ENCODE results near the gene FZD4. TPM values are rescaled to one million over a fixed set of nuclear protein-coding genes. Genes with fewer than 3 reads are reported as not detected.
"Not testable (repeated sequence)": the region's sequence is repeated elsewhere in the genome, so short reads cannot be mapped to it uniquely, and the experiment has no call there.

FZD4 gene
- total RNA-seq, 1 experiment from 2014 or later, result 6.1 TPM

DNA sequence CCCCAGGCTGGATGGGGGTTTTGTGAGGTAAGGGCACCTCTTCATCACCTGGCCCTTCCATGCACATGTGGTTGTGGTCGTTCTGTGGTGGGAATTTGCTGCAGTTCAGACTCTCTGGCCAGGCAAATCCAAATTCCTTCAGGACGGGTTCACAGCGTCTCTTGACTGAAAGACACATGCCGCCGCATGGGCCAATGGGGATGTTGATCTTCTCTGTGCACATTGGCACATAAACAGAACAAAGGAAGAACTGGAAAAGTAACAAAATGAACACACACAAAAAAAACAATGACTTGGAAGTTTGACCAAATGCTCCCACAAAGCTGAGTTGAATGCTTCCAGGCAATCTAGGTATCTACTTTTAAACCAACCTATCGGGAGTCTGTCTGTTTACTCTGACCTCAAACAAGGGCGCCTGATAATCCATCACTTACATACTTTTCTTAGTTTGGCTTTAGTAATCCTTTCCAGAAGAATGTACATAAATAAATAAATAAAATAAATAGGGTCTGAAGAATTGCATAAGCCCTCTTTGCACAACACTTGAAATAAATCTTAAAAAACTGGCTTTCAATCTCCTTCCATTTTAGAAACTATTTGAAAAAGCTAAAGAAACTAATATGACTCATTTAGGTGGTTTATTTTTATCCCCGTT, 2.8 kb downstream of the FZD4 start:
- no peaks in the 10 kb centered on the region for H3K27me3 ChIP-seq
- no peaks in the 10 kb centered on the region for H3K36me3 ChIP-seq
- H3K9me3 ChIP-seq (replicated peaks), result no peaks in the 10 kb centered on the region
- H3K4me3 ChIP-seq, result no peak overlapping the region
- H3K4me1 ChIP-seq, result peaks cover 6% of the 10 kb centered on the region
- no peak for DNase-seq
- H3K27ac ChIP-seq, result no peak overlapping the region

DNA sequence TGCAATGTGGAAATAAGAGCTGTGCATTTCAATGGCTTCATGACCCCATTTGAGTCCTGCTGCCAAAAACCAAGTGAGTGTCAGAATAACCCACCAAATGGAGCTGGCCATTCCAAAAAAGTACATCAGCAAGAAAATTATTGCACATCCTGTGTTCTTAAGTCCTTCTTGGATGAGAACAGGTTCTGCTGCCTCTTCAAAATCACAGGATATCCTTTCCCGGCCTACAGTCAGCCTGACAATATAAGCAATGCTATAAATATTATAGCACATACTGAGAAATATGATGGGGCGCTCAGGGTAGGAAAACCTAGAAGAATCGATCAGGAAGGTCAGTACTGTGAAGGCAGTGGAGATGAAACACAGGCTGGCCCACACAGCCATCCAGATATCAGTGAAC, 3.5 kb downstream of the FZD4 start:
- Histone ChIP-seq H3K27ac (no peak overlapping the region), H3K4me1 (peaks cover 6% of the 10 kb centered on the region), H3K9me3 (replicated peaks) (no peaks in the 10 kb centered on the region), H3K4me3 (no peak overlapping the region), H3K36me3 (no peaks in the 10 kb centered on the region), H3K27me3 (no peaks in the 10 kb centered on the region)
- no peak for DNase-seq

DNA sequence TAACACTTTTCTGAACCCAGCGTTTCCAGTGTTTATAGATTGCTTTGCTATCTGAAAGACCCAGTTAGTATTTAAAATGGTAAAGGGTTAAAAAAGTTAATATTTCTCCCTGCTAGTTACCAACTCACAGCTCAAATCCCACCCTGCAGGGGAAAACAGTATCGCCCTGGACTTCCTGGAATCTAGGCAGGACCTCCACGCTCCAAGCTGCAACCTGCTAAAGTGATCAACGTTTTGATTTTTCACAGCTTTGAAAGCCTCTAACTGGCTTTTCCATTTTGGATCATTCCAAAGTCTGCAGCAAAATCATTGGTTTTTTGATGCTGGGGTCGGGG, 4.6 kb downstream of the FZD4 start:
- Histone ChIP-seq H3K4me3 (no peak overlapping the region), H3K4me1 (peaks cover 6% of the 10 kb centered on the region), H3K27ac (no peak overlapping the region), H3K9me3 (replicated peaks) (no peaks in the 10 kb centered on the region), H3K27me3 (no peaks in the 10 kb centered on the region), H3K36me3 (no peaks in the 10 kb centered on the region)
- DNase-seq, result no peak

DNA sequence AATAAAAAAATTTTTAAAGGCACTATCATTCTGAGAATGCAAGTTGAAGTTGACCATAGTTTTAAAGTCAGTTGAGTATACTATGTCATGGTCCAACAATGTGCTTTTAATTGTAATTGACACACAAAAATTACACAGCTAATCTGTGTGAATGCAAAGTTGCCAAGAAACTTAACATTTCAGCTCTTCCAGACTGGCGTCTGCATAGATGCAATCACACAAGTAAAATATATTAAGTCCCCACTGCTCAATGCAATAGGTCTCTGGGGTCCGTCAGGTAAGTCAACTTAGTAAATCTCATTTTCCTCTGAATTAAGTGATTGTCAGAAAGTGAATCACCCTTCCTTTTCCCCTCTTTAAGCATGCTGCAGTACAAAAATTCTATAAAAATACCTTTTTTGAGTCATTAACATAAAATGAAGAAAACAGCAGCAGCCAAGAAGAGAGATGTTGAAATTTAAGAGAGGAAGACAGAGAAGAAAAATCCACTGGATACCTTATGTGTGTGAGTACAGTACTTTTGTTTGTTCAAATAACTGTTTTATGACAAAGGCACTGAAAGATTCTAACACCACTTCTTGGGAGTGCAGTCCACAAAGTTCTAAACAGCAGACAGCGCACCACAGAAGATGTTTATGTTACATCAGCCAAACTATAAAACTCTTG, 5.1 kb downstream of the FZD4 start:
- no peak overlapping the region for H3K4me3 ChIP-seq
- H3K36me3 ChIP-seq, result no peaks in the 10 kb centered on the region
- H3K4me1 ChIP-seq, result peaks cover 6% of the 10 kb centered on the region
- no peak overlapping the region for H3K27ac ChIP-seq
- H3K27me3 ChIP-seq, result no peaks in the 10 kb centered on the region
- DNase-seq, result no peak
- no peaks in the 10 kb centered on the region for H3K9me3 ChIP-seq (replicated peaks)

DNA sequence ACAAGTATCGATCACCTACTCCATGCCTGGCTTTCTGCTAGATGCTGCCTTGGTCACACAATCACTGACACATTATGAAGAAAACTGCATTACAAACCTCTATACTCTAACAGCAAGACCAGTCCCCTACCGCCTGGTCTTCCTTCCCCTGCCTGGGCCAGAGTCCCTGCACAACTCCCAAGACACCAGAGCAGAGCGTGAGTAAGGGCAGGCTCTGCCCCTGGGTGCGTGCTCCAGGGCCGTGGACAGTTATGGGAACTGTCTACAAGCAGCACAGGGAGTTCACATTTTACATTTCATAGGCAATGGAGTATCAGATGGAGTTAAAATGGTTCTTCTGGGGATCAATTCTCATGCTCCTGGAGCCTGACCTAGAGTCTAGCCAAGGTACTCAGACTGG, 6.5 kb downstream of the FZD4 start:
- DNase-seq, result no peak
- H3K27ac ChIP-seq, result no peak overlapping the region
- no peaks in the 10 kb centered on the region for H3K36me3 ChIP-seq
- no peaks in the 10 kb centered on the region for H3K9me3 ChIP-seq (replicated peaks)
- H3K27me3 ChIP-seq, result no peaks in the 10 kb centered on the region
- H3K4me3 ChIP-seq, result no peak overlapping the region
- H3K4me1 ChIP-seq, result peaks cover 6% of the 10 kb centered on the region

DNA sequence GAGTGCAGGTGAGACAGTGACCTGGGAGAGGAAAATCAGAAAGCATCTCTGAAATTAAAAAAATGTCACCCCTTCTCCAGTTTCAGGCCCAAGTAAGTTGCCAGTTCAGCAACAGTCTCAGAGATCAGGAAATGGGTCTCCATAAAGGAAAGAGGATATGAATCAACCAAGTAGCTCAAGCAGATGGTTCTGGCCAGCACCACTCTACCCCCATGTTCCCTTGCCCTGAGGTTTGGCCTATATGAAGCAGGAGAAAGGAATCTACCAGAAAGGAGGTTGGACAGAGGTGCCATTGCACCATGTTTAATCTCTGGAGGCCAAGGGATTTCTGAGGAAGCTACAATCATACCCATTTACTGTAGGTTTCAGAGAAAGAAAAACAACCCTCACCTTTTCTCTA, 7.7 kb downstream of the FZD4 start:
- H3K36me3 ChIP-seq, result no peaks in the 10 kb centered on the region
- no peak for DNase-seq
- no peaks in the 10 kb centered on the region; the same call in 1 of the 2 replicates for H3K4me1 ChIP-seq
- H3K27me3 ChIP-seq, result no peaks in the 10 kb centered on the region
- no peak overlapping the region for H3K4me3 ChIP-seq
- H3K27ac ChIP-seq, result no peak overlapping the region
- no peaks in the 10 kb centered on the region for H3K9me3 ChIP-seq (replicated peaks)

DNA sequence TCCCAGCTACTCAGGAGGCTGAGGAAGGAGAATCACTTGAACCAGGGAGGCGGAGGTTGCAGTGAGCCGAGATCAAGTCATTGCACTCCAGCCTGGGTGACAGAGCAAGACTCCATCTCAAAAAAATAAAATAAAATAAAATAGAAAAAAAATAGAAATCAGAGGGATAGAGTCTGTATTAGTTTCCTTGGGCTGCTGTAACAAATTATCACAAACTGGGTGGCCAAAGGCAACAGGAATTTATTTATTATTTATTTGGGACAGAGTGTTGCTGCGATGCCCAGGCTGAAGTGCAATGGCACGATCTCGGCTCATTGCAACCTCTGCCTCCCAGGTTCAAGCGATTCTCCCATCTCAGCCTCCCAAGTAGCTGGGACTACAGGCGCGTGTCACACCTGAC, 11.7 kb downstream of the FZD4 start:
- not testable (repeated sequence) for H3K27ac ChIP-seq; DNase-seq; H3K4me3 ChIP-seq; H3K9me3 ChIP-seq (replicated peaks); H3K36me3 ChIP-seq; H3K4me1 ChIP-seq; H3K27me3 ChIP-seq

DNA sequence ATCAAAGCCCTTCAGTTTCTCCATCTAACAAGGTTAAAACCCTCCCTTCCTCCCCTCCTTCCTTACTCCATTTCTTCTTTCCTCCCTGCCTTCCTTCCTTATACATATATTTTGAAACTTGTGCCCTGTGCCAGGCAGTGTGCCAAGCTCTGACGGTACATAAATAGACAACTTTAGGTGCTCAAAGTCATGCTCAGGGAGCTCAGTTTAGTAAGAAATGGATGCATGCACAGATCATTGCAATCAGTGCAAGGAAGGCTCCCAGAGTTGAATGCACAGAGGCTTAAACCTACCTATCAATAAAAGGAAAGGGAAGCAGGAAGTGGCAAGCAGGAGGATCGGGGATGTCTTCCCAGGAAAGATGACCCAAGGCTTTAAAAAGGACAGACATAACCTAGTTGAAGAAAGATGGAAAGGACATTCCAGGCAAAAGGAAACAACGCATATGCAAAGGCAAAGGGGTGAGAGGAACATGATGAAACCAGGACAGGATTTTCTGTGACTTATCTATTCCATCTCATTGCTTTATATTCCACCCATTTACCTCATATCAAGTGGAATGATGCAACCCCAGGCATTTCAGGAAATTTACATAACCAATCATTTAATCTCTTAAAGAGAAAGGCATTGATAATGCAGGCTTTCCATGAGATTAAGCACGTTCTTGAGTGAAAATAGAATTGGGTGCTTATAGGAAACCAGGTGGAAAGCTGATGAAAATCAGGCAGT, 13.2 kb downstream of the FZD4 start:
- no peak overlapping the region for H3K27ac ChIP-seq
- H3K27me3 ChIP-seq, result no peaks in the 10 kb centered on the region
- H3K4me1 ChIP-seq, result peaks cover 3% of the 10 kb centered on the region
- DNase-seq, result no peak
- no peak overlapping the region for H3K4me3 ChIP-seq
- no peaks in the 10 kb centered on the region for H3K36me3 ChIP-seq
- no peaks in the 10 kb centered on the region for H3K9me3 ChIP-seq (replicated peaks)

DNA sequence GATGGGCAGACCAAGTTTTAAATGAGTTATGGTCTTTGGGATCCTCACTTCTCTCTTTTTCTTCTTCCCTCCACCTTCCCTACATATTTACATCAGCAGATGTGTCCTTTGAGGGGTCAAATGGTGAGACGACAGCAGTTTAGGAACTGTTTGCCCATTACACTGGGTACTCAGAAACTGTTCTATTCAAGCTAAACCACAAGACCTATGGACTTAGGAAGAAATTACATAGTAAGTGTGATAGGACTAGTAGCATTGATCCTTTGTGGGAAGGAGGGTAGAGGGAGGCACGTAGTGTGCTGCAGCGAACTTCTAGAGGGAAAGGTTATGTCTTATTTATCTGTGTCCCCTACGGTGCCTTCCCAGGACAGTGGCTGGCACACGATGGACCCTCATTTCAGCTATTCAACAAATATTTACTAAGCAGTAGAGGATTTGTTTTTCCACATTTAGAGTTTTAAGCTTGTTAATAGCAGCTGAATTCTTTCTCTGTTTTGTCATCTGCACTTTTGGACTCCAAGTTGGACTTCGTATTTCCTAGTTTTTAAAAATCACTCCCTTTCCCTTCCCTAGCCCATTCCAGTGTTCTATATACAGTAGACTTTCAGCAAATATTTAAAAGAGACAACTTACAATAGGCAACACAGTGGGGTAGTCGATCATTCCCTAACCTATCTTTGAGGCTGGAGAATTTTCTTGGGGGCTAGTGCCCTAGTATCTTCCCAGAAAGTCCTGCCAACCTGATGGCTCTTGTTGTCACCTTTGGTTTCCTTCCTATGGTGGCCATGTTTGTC, 13.9 kb downstream of the FZD4 start:
- Histone ChIP-seq H3K27me3 (no peaks in the 10 kb centered on the region), H3K9me3 (replicated peaks) (no peaks in the 10 kb centered on the region), H3K4me1 (peaks cover 3% of the 10 kb centered on the region), H3K27ac (no peak overlapping the region), H3K4me3 (no peak overlapping the region), H3K36me3 (no peaks in the 10 kb centered on the region)
- DNase-seq, result no peak

DNA sequence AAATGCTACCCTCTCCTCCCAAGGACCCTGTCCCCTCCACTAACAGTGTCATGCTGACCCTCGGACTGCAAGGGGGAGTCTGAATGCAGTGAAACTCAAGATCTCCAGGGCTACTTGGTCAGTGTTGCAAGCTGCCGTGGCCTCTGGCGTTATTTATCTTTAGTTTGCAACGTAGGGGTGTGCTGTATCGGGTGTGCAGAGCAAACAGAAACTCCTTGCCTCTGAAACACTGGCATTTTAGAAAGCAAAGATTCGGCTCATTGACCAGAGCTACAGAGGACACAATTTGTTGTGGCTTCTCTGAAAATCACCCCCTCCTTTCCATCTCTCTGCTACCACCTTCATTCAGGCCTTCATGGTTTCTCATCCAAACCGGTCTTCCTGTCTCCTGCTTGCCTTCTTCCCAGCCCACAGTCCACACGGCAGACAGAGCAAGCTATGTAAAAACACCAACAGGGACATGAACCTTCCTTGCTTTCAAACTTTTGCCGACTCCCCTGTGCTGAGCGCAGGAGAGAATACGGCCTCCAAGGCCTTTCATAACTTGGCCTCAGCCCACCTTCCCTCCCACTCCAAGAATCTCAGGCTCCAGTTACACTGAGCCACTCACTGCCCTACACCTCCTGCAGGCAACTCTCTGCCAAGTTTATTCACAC, 14.9 kb downstream of the FZD4 start:
- Histone ChIP-seq H3K9me3 (replicated peaks) (no peaks in the 10 kb centered on the region), H3K27ac (no peak overlapping the region), H3K4me3 (peak overlapping the region; percentile 48), H3K36me3 (no peaks in the 10 kb centered on the region), H3K27me3 (no peaks in the 10 kb centered on the region), H3K4me1 (peaks cover 3% of the 10 kb centered on the region)
- peak; percentile 52 to 71 for DNase-seq

DNA sequence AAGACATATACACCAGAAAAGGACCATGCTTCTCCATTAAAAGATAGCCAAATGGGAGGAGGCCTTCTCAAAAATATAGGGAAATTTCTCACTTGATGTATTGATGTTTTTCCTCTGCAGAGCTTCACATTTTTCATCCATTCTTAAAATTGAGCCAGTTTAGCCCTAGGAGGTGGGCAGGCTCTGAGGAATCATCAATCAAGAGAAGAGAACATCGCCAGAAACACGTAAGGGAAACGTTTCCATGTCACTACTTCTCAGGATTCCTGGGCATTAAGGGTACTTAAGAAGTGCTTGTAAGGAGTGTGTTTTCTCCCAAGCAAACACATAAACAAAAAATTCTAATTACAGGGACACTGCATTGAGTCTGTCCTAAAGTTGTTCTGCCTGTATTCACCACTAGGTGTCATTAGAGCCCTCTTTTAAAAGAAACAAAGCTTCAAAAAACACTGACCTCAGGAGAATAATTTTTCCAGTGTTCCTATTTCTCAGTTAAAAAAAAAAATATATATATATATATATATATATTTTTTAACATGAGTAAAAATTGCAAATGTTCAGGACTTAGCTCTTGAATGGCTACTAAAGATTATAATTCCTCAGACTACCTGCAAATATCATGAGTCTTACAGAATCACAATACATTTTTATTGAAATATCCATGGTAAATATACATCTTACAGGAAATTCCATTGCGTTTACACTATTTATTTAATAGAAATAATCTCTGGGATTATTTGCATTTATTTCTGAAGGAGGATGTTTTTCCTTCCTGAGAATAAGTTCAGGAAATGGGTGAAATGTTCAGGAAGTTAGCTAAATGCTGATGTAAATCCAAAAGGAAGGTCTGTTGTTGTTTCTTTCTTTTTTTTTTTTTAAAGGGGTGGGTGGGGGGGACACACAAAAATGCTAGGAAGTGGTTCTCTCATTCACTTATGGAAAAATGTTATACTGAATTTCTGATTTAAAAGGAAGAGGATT, 16.0 kb downstream of the FZD4 start:
- Histone ChIP-seq H3K27me3 (no peaks in the 10 kb centered on the region), H3K27ac (no peak overlapping the region), H3K36me3 (no peaks in the 10 kb centered on the region), H3K4me1 (peaks cover 13% of the 10 kb centered on the region), H3K4me3 (peak overlapping the region; percentile 48; the same call in 1 of the 2 replicates), H3K9me3 (replicated peaks) (no peaks in the 10 kb centered on the region)
- DNase-seq, result peak in 1 of 2 experiments; percentile 83

DNA sequence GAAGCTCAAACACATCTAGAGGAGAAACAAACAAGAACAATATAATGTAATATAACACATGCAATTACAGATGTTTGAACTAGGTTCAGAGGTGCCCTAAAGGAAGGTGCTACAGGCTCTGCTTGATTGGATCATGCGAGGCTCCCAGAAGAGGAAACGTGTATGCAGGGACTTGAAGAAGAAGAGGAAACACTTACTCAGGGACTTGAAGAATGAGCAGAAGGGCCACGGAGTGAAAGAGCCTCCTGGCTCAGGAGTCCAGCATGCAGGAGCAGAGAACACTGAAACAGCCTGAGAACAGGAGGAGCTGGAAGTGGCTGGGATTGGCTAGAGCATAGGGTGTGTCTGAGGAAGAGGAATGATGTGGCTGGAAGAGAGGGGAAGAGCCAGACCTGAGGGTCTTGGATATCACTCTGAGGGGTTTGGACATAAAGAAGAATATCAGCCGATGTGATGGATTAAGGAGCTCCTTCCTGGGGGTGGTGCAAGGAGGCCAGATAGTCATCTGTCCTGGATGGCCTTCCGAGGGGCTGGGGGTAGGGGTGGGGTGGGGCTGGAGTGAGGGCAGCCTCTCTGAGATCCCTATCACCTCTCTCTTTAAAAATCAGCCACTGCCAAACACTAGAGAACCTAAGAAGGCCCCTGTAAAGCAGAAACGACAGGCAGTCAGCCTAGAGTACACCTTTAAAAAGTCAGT, 16.8 kb downstream of the FZD4 start:
- no peaks in the 10 kb centered on the region for H3K36me3 ChIP-seq
- DNase-seq, result no peak
- no peaks in the 10 kb centered on the region for H3K27me3 ChIP-seq
- no peaks in the 10 kb centered on the region for H3K9me3 ChIP-seq (replicated peaks)
- H3K4me3 ChIP-seq, result no peak overlapping the region
- H3K27ac ChIP-seq, result no peak overlapping the region
- H3K4me1 ChIP-seq, result peaks cover 19% of the 10 kb centered on the region

DNA sequence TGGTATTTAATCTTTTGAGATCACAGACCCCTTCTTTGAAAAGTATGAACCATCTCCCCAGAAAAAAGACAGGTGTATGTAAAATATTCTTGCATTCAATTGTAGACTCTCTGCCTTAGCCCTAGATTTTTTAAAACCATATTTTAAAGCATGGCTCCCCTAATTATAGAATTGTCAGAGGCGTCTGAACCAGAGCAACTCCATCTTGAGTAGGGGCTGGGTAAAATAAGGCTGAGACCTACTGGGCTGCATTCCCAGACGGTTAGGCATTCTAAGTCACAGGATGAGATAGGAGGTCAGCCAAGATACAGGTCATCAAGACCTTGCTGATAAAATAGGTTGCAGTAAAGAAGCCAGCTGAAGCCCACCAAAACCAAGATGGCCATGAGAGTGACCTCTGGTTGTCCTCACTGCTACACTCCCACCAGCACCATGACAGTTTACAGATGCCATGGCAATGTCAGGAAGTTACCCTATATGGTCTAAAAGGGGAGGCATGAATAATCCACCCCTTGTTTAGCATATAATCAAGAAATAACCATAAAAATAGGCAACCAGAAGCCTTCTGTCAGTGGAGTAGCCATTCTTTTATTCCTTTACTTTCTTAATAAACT, 17.9 kb downstream of the FZD4 start:
- peaks cover 29% of the 10 kb centered on the region for H3K4me1 ChIP-seq
- not testable (repeated sequence) for DNase-seq; H3K36me3 ChIP-seq; H3K9me3 ChIP-seq (replicated peaks); H3K27ac ChIP-seq; H3K27me3 ChIP-seq; H3K4me3 ChIP-seq

Measured in SJCRH30 (cell line).